ENCODE measurements around the gene BTBD19.

DNA sequence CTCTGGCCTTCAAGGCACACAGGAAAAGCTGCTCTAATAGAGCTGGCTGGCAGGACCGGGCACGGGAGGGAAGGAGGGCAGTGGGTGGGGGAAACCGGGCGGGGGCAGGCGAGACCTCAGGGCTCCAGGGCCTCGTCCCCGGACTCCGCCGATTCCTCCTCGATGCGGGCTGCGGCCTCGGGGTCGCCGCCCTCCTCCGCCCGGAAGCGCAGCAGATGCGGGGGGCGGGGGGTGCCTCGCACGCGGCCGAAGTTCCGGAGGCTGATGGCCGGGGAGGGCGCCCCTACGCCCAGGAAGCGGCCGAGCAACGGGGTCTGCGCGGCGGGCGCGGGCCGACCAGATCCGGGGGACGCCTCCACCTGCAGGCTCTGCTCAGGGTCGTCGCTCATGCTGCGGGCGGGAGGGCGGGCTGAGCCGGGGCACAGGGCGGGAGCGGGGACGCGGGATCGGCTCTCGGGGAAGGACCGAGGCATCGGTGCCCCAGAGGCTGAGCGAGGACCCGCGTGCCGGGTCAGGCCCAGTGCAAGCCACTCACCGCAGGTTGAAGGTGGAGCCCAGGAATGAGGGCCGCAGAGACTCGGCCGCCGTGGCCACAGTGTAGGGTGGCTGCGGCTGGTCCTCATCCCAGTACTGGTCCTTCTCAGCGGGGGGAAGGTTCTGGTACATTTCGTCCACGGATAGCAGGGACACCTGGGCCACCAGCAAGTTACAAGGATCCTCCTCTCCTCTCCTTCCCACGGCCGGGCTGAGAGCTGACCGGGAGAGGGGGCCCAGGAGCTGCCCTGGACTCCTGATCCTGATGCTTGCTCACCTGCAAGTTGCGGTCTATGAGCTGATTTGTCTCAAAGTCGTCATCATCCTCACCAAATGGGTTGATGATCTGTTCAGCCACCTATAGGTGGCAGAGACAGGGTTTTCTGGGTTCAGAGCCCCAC, 24.0 kb upstream of the BTBD19 start:
- TF ChIP-seq, protein P1, sequence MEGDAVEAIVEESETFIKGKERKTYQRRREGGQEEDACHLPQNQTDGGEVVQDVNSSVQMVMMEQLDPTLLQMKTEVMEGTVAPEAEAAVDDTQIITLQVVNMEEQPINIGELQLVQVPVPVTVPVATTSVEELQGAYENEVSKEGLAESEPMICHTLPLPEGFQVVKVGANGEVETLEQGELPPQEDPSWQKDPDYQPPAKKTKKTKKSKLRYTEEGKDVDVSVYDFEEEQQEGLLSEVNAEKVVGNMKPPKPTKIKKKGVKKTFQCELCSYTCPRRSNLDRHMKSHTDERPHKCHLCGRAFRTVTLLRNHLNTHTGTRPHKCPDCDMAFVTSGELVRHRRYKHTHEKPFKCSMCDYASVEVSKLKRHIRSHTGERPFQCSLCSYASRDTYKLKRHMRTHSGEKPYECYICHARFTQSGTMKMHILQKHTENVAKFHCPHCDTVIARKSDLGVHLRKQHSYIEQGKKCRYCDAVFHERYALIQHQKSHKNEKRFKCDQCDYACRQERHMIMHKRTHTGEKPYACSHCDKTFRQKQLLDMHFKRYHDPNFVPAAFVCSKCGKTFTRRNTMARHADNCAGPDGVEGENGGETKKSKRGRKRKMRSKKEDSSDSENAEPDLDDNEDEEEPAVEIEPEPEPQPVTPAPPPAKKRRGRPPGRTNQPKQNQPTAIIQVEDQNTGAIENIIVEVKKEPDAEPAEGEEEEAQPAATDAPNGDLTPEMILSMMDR (conservative IDR thresholded peaks at IDR 0.05; ENCODE audit: low read length): peak; percentile 70
- no peak for TF ChIP-seq EZH2phosphoT487 (IDR thresholded peaks at IDR 0.05; ENCODE audit: borderline replicate concordance, low read depth, low read length)
